ENCODE results near the gene PRSS57. TPM values are rescaled to one million over a fixed set of nuclear protein-coding genes. Genes with fewer than 3 reads are reported as not detected.

Gene PRSS57
- total and polyA plus RNA-seq, 2 of the 13 experiments (the other 11 are each of a cell fraction or from before 2014, with no cell fraction given) = 0.12 TPM; not detected in 1

GRCh38 chr19:687569-688166, 7.6 kb downstream of the PRSS57 start:
- ATAC-seq = 0 out of 3 replicates have a peak, but pooled peaks have one; percentile 21
- ChIA-PET POLR2A (interaction anchor here (0.5 to 1.6 kb wide), 3 partner anchors 17 to 52 kb away, joined by 3 to 7 read pairs (median 4); no protein-coding TSS in a partner anchor), CTCF (ENCODE audit: low intra/inter-chr PET ratio, low total read pairs) (no interaction called here)

More at GRCh38 chr19:687569-688166, 7.6 kb downstream of the PRSS57 start:
- no TSS peak for BruUV-seq (replicated peaks)
- Histone ChIP-seq H3K4me3 (replicated peaks in 1 of 3; ENCODE audit: insufficient read depth in 1 of 3, low read depth in 2 of 3, low read length in 3 of 3) (no peak overlapping the region), H3K9me3 (ENCODE audit: low read length) (no peaks in the 10 kb centered on the region), H2AFZ (ENCODE audit: low read length) (no peak overlapping the region), H3K9ac (ENCODE audit: insufficient read depth, low read depth, low read length) (no peak overlapping the region), H4K20me1 (ENCODE audit: insufficient read depth, low read length) (no peaks in the 10 kb centered on the region), H3K27ac (ENCODE audit: extremely low read length, insufficient read depth, low read length) (no peak overlapping the region), H3K4me2 (ENCODE audit: low read depth, low read length) (no peak overlapping the region), H3K4me1 (ENCODE audit: insufficient read depth, low read length) (peaks cover 16% of the 10 kb centered on the region), H3K36me3 (replicated peaks in 1 of 2; ENCODE audit: control insufficient read depth in 1 of 2, insufficient read depth in 2 of 2, low read length in 2 of 2) (no peaks in the 10 kb centered on the region), H3K79me2 (ENCODE audit: insufficient read depth, low read length) (no peaks in the 10 kb centered on the region), H3K27me3 (ENCODE audit: control insufficient read depth in 1 of 2, insufficient read depth in 2 of 2, low read length in 2 of 2) (peaks cover 0 to 13% of the 10 kb centered on the region in 2 experiments; a peak in 2 of 5 replicates)
- intact Hi-C loops (cut with micrococcal nuclease; ENCODE audit: unreplicated experiment) = no loop called here
- in situ Hi-C loops (cut with HindIII; ENCODE audit: extremely low pct_ligation_motif_present, low pct_unique_long_range_greater_than_20kb) = no loop called here
- TF ChIP-seq ZNF605 (CRISPR knock-in tag; IDR thresholded peaks at IDR 0.05) (no peak), GPN1 (CRISPR knock-in tag; IDR thresholded peaks at IDR 0.05; ENCODE audit: borderline replicate concordance) (no peak), YEATS2 (CRISPR knock-in tag; IDR thresholded peaks at IDR 0.05; ENCODE audit: borderline replicate concordance) (no peak), HMGA1 (CRISPR knock-in tag; conservative IDR thresholded peaks at IDR 0.05) (no peak), ZFP36 (IDR thresholded peaks at IDR 0.05; ENCODE audit: borderline replicate concordance, low read depth, low read length, partially characterized antibody) (peak; percentile 67), LRRFIP1 (CRISPR knock-in tag; conservative IDR thresholded peaks at IDR 0.05) (no peak)
- DNase-seq (ENCODE audit: low spot score) (no peak), FAIRE-seq (no peak)
- 34% methylated on average over 9 of the region's 11 CpGs for whole genome bisulfite sequencing (ENCODE audit: low lambda C conversion rate)

Measured in HepG2 (cell line).